IMR-90 (cell line): ENCODE measurements around the gene ACSS2. TPM values are rescaled to one million over a fixed set of nuclear protein-coding genes. Genes with fewer than 3 reads are reported as not detected.
A peak's percentile ranks its signal among the peaks of the same experiment; 100 is the strongest.

Experiments
- ATAC-seq: fragments of 200-7000 bp; cut with Tn5 transposase; 2 replicates; pipeline ENCODE4 v1.9.1; 2020; ENCODE audit warnings: low read depth, mild to moderate bottlenecking, moderate library complexity
- BruUV-seq: library from RNA; stranded (reverse); fragments of 400-500 nt; replicated peaks from 2 replicates; lab custom pipeline; 2021; lab: Mats Ljungman, UMichigan
- CTCF ChIA-PET: fragments of 300-600 bp; formaldehyde crosslinking; extraction: SDS; loops from one replicate; lab custom pipeline; 2021; ENCODE audit warnings: antibody characterized with exemption; lab: Yijun Ruan, JAX
- POLR2A ChIA-PET: fragments of 300-600 bp; sonication (Branson Sonifier 250); formaldehyde crosslinking; loops from one replicate; lab custom pipeline; 2022; ENCODE audit warnings: antibody characterized with exemption; ENCODE audit not compliant: unreplicated experiment; lab: Charles Lee
- DNase-seq: peaks from one replicate; pipeline ENCODE4 v3.0.0; 2013
- H2AFZ ChIP-seq: replicated peaks from 2 replicates; pipeline ENCODE3; 2013; ENCODE audit warnings: low read length, mild to moderate bottlenecking; ENCODE audit not compliant: poor library complexity
- H2AK5ac ChIP-seq: 2 replicates; pipeline ENCODE4 v1.6.1; 2013; ENCODE audit warnings: low read depth, low read length, inconsistent platforms
- H2AK9ac ChIP-seq: replicated peaks from 2 replicates; pipeline ENCODE3; 2013; ENCODE audit warnings: mild to moderate bottlenecking, low read depth, low read length, moderate library complexity; ENCODE audit not compliant: poor library complexity
- H2BK120ac ChIP-seq: 2 replicates; pipeline ENCODE4 v1.6.1; 2013; ENCODE audit warnings: low read depth, low read length, inconsistent platforms
- H2BK15ac ChIP-seq: 3 replicates; pipeline ENCODE4 v1.6.1; 2013; ENCODE audit warnings: low read depth, low read length, inconsistent platforms
- H2BK20ac ChIP-seq: 2 replicates; pipeline ENCODE4 v1.6.1; 2013; ENCODE audit warnings: low read depth, mild to moderate bottlenecking, inconsistent platforms, low read length, moderate library complexity
- H2BK5ac ChIP-seq: 2 replicates; pipeline ENCODE4 v1.6.1; 2013; ENCODE audit warnings: mild to moderate bottlenecking, low read depth, low read length, inconsistent platforms; ENCODE audit not compliant: poor library complexity, severe bottlenecking
- H3K14ac ChIP-seq: replicated peaks from 2 replicates; pipeline ENCODE4 v1.6.1; 2013; ENCODE audit warnings: low read depth, low read length, inconsistent platforms
- H3K18ac ChIP-seq: 2 replicates; pipeline ENCODE4 v1.6.1; 2013; ENCODE audit warnings: low read depth, low read length, control low read depth
- H3K23ac ChIP-seq: 2 replicates; pipeline ENCODE4 v1.6.1; 2013; ENCODE audit warnings: low read depth, low read length, inconsistent platforms
- H3K27ac ChIP-seq: 2 replicates; pipeline ENCODE4 v1.5.1; 2013; ENCODE audit warnings: mild to moderate bottlenecking, control low read depth, low read length; ENCODE audit not compliant: insufficient read depth
- H3K27me3 ChIP-seq: 2 replicates; pipeline ENCODE4 v1.6.1; 2013; ENCODE audit warnings: low read length; ENCODE audit not compliant: control insufficient read depth, insufficient read depth
- H3K36me3 ChIP-seq: 2 replicates; pipeline ENCODE4 v1.6.1; 2013; ENCODE audit warnings: low read length, mixed read lengths; ENCODE audit not compliant: control insufficient read depth, insufficient read depth
- H3K4ac ChIP-seq: 2 replicates; pipeline ENCODE4 v1.6.1; 2013; ENCODE audit warnings: low read depth, low read length, inconsistent platforms
- H3K4me1 ChIP-seq: 2 replicates; pipeline ENCODE4 v1.6.1; 2013; ENCODE audit warnings: low read length, mixed read lengths; ENCODE audit not compliant: control insufficient read depth, insufficient read depth
- H3K4me2 ChIP-seq: 2 replicates; pipeline ENCODE4 v1.6.1; 2013; ENCODE audit warnings: low read depth, mild to moderate bottlenecking, control low read depth, low read length, moderate library complexity
- H3K4me3 ChIP-seq: 2 replicates; pipeline ENCODE4 v1.5.1; 2013; ENCODE audit warnings: low read depth, mild to moderate bottlenecking, control low read depth, low read length, moderate library complexity; ENCODE audit not compliant: insufficient read depth
- H3K56ac ChIP-seq: 2 replicates; pipeline ENCODE4 v1.6.1; 2013; ENCODE audit warnings: low read length, inconsistent platforms; ENCODE audit not compliant: insufficient read depth; ENCODE audit errors: extremely low read depth
- H3K79me1 ChIP-seq, 2 experiments: 2 replicates each; pipeline ENCODE4 v1.6.1; 2013; ENCODE audit warnings: low read length in 2 of 2, inconsistent platforms in 1 of 2, low read depth in 1 of 2
- H3K9ac ChIP-seq: 2 replicates; pipeline ENCODE4 v1.6.1; 2013; ENCODE audit warnings: low read depth, low read length, control low read depth
- H3K9me1 ChIP-seq: 2 replicates; pipeline ENCODE4 v1.6.1; 2013; ENCODE audit warnings: low read length, inconsistent platforms; ENCODE audit not compliant: insufficient read depth
- H3K9me3 ChIP-seq: 2 replicates; pipeline ENCODE4 v1.6.1; 2013; ENCODE audit warnings: low read length; ENCODE audit not compliant: control insufficient read depth, insufficient read depth
- H4K20me1 ChIP-seq: 2 replicates; pipeline ENCODE4 v1.6.1; 2013; ENCODE audit warnings: low read length, inconsistent platforms; ENCODE audit not compliant: insufficient read depth
- H4K5ac ChIP-seq: 2 replicates; pipeline ENCODE4 v1.6.1; 2013; ENCODE audit warnings: mild to moderate bottlenecking, low read depth, low read length, control low read depth
- H4K8ac ChIP-seq, 2 experiments: 2 replicates each; pipeline ENCODE4 v1.6.1; 2013; ENCODE audit warnings: low read depth in 2 of 2, low read length in 2 of 2, control low read depth in 1 of 2, inconsistent platforms in 1 of 2
- H4K91ac ChIP-seq: 2 replicates; pipeline ENCODE4 v1.6.1; 2013; ENCODE audit warnings: low read depth, low read length, inconsistent platforms; ENCODE audit not compliant: insufficient read depth
- BHLHE40 ChIP-seq: fragments of 150-350 bp; IDR thresholded peaks from 2 replicates; pipeline ENCODE4 v1.6.1; 2016; ENCODE audit warnings: mild to moderate bottlenecking, low read depth, low read length
- CEBPB ChIP-seq: IDR thresholded peaks from 2 replicates; pipeline ENCODE4 v1.6.1; 2012; ENCODE audit warnings: low read depth, low read length, improper control_type of control experiment
- CHD1 ChIP-seq: IDR thresholded peaks from 2 replicates; pipeline ENCODE4 v1.6.1; 2012; ENCODE audit warnings: low read depth, low read length, improper control_type of control experiment
- CTCF ChIP-seq: conservative IDR thresholded peaks from 2 replicates; pipeline ENCODE4 v1.5.1; 2012; ENCODE audit warnings: mild to moderate bottlenecking, low read depth, low read length, improper control_type of control experiment
- ELK1 ChIP-seq: fragments of 150-350 bp; IDR thresholded peaks from 2 replicates; pipeline ENCODE4 v1.6.1; 2016; ENCODE audit warnings: low read depth, mild to moderate bottlenecking, low read length, moderate library complexity, borderline replicate concordance
- FOS ChIP-seq: fragments of 150-350 bp; IDR thresholded peaks from 2 replicates; pipeline ENCODE4 v1.6.1; 2016; ENCODE audit warnings: low read depth, low read length
- MAFK ChIP-seq: IDR thresholded peaks from 2 replicates; pipeline ENCODE4 v1.6.1; 2012; ENCODE audit warnings: low read depth, low read length, improper control_type of control experiment
- MAZ ChIP-seq: IDR thresholded peaks from 2 replicates; pipeline ENCODE4 v1.6.1; 2012; ENCODE audit warnings: low read depth, mild to moderate bottlenecking, low read length, improper control_type of control experiment, moderate library complexity, borderline replicate concordance
- MXI1 ChIP-seq: IDR thresholded peaks from 2 replicates; pipeline ENCODE4 v1.6.1; 2012; ENCODE audit warnings: low read depth, mild to moderate bottlenecking, low read length, moderate library complexity, borderline replicate concordance
- NFE2L2 ChIP-seq: fragments of 150-350 bp; IDR thresholded peaks from 2 replicates; pipeline ENCODE4 v1.6.1; 2016; ENCODE audit warnings: low read depth, mild to moderate bottlenecking, low read length
- POLR2A ChIP-seq: IDR thresholded peaks from 2 replicates; pipeline ENCODE4 v1.6.1; 2012; ENCODE audit warnings: mild to moderate bottlenecking, low read depth, low read length
- RAD21 ChIP-seq: IDR thresholded peaks from 2 replicates; pipeline ENCODE4 v1.6.1; 2012; ENCODE audit warnings: low read length, improper control_type of control experiment
- RCOR1 ChIP-seq: IDR thresholded peaks from 2 replicates; pipeline ENCODE4 v1.6.1; 2012; ENCODE audit warnings: mild to moderate bottlenecking, low read length, improper control_type of control experiment; ENCODE audit not compliant: insufficient replicate concordance
- RFX5 ChIP-seq: IDR thresholded peaks from 2 replicates; pipeline ENCODE4 v1.8.0; 2012; ENCODE audit warnings: low read depth, mild to moderate bottlenecking, low read length, moderate library complexity
- SMC3 ChIP-seq: fragments of 150-350 bp; IDR thresholded peaks from 2 replicates; pipeline ENCODE4 v1.6.1; 2016; ENCODE audit warnings: low read depth, mild to moderate bottlenecking, antibody characterized with exemption, low read length, moderate library complexity
- USF2 ChIP-seq: fragments of 150-350 bp; IDR thresholded peaks from 2 replicates; pipeline ENCODE4 v1.6.1; 2017; ENCODE audit warnings: mild to moderate bottlenecking, antibody characterized with exemption, low read length, low read depth
- WGBS, 2 experiments: methylation state at CpG; one replicate each; pipeline versions ENCODE4 v1.1.5 to v1.1.7; 2013; ENCODE audit warnings: missing lambda C conversion rate in 2 of 2; ENCODE audit not compliant: insufficient read length in 1 of 2; ENCODE audit errors: extremely low coverage in 2 of 2; 5-methylcytosine and 5-hydroxymethylcytosine counted together
- dilution Hi-C: fragments of 300-500 bp; cut with HindIII; formaldehyde crosslinking; loops from one replicate; pipeline ENCODE4 v1.14.3; 2018; ENCODE audit warnings: low sequenced_read_pairs; ENCODE audit not compliant: unreplicated experiment
- in situ Hi-C: fragments of 300-500 bp; cut with MboI; formaldehyde crosslinking; loops from 3 replicates; pipeline ENCODE4 v1.14.3; 2019; ENCODE audit warnings: low sequenced_read_pairs, inconsistent platforms, mixed read lengths
- intact Hi-C: fragments of 100-400 bp; cut with micrococcal nuclease; formaldehyde crosslinking; loops from 2 replicates; pipeline ENCODE4 v1.10.0; 2022
- polyA plus RNA-seq, 3 experiments: library from polyadenylated mRNA; depleted of rRNA; stranded (reverse); fragments of >200 nt; gene quantifications; 2 replicates each; pipeline ENCODE4 v1.2.3, GENCODE V29; 2012; ENCODE audit warnings: low replicate concordance in 1 of 3
- total RNA-seq: library from RNA; depleted of rRNA; stranded (reverse); fragments of >200 nt; gene quantifications from 2 replicates; pipeline ENCODE4 v1.2.3, GENCODE V29; 2012

Gene ACSS2
- total and polyA plus RNA-seq, 2 of the 4 experiments (the other 2 are of a cell fraction): 26.9 to 46.4 TPM

GRCh38 chr20:34971561-34972235 lies 95.3 kb downstream of the ACSS2 start:
- H3K4me3 ChIP-seq: no peak overlapping the region

More at GRCh38 chr20:34971561-34972235, 95.3 kb downstream of the ACSS2 start:
- no peak overlapping the region for H2BK20ac ChIP-seq
- 0 out of 2 replicates have a peak, but pooled peaks cover 8% of the 10 kb centered on the region for H3K9me1 ChIP-seq
- H2BK5ac ChIP-seq: no peak overlapping the region
- H4K91ac ChIP-seq: no peak overlapping the region
- no peak overlapping the region for H2BK15ac ChIP-seq
- no peak for DNase-seq
- H3K36me3 ChIP-seq: no peaks in the 10 kb centered on the region
- no peak overlapping the region for H3K4me2 ChIP-seq
- H3K27ac ChIP-seq: no peak overlapping the region
- H2AK5ac ChIP-seq: no peak overlapping the region
- no peaks in the 10 kb centered on the region for H3K79me1 ChIP-seq
- no peaks in the 10 kb centered on the region for H3K4me1 ChIP-seq
- H4K8ac ChIP-seq: no peak overlapping the region
- H3K14ac ChIP-seq: no peak overlapping the region; the same call in 1 of the 2 replicates
- no peak overlapping the region for H4K5ac ChIP-seq
- CTCF ChIA-PET: interaction anchor here (0.8 kb wide), 1 partner anchor 17 kb away, joined by 4 read pairs; no protein-coding TSS in a partner anchor
- H3K18ac ChIP-seq: no peak overlapping the region
- TF ChIP-seq SMC3 (no peak), CEBPB (no peak), BHLHE40 (no peak), FOS (no peak), RFX5 (no peak), MAFK (no peak), ELK1 (no peak), MXI1 (no peak), NFE2L2 (no peak), RAD21 (no peak), CHD1 (no peak), POLR2A (no peak), USF2 (no peak), MAZ (no peak), CTCF (no peak), RCOR1 (no peak)
- H3K56ac ChIP-seq: no peak overlapping the region
- BruUV-seq: no TSS peak
- in situ Hi-C loops (no loop called here), intact Hi-C loops (no loop called here), dilution Hi-C loops (no loop called here)
- no peak for ATAC-seq
- H3K4ac ChIP-seq: no peak overlapping the region
- 28% methylated on average over 6 of the region's 10 CpGs; no CpG with 5 or more reads in 1 of the 2 experiments for WGBS, 2 experiments
- no peak overlapping the region for H2BK120ac ChIP-seq
- H3K9me3 ChIP-seq: no peaks in the 10 kb centered on the region
- peak overlapping the region; percentile 33 for H2AFZ ChIP-seq
- POLR2A ChIA-PET: no interaction called here
- no peak overlapping the region for H3K23ac ChIP-seq
- no peak overlapping the region for H3K9ac ChIP-seq
- H2AK9ac ChIP-seq: no peak overlapping the region
- peaks cover 35% of the 10 kb centered on the region for H3K27me3 ChIP-seq
- H4K20me1 ChIP-seq: no peaks in the 10 kb centered on the region
